KMS-11 (cell line): Measurements from ENCODE around the gene RNLS.

Experiments
- H2AFZ ChIP-seq: fragments of 200-600 bp; sonication (generic); 2 replicates; pipeline ENCODE4 v1.6.1; 2016; ENCODE audit warnings: antibody characterized with exemption, mixed run types, low read depth
- H3K27ac ChIP-seq: fragments of 200-600 bp; sonication (generic); 2 replicates; pipeline ENCODE4 v1.6.1; 2016; ENCODE audit warnings: mild to moderate bottlenecking, mixed run types
- H3K27me3 ChIP-seq: fragments of 200-600 bp; sonication (generic); 2 replicates; pipeline ENCODE4 v1.6.1; 2017; ENCODE audit warnings: mild to moderate bottlenecking, low read depth, mixed run types, moderate library complexity; ENCODE audit not compliant: insufficient read depth
- H3K36me3 ChIP-seq: fragments of 200-600 bp; sonication (generic); 2 replicates; pipeline ENCODE4 v1.6.1; 2017; ENCODE audit warnings: mild to moderate bottlenecking, mixed run types; ENCODE audit not compliant: insufficient read depth
- H3K4me1 ChIP-seq: fragments of 200-600 bp; sonication (generic); 2 replicates; pipeline ENCODE4 v1.6.1; 2016; ENCODE audit warnings: mild to moderate bottlenecking, low read depth, mixed run types; ENCODE audit not compliant: poor library complexity, severe bottlenecking
- H3K4me2 ChIP-seq: fragments of 200-600 bp; sonication (generic); 2 replicates; pipeline ENCODE4 v1.7.0; 2016; ENCODE audit warnings: mild to moderate bottlenecking, mixed run types
- H3K4me3 ChIP-seq: fragments of 200-600 bp; sonication (generic); IDR thresholded peaks from 2 replicates; pipeline ENCODE4 v1.6.1; 2017; ENCODE audit warnings: low read depth, low read length, mixed read lengths; ENCODE audit not compliant: insufficient read depth
- H3K79me2 ChIP-seq: fragments of 200-600 bp; sonication (generic); 2 replicates; pipeline ENCODE4 v1.6.1; 2016; ENCODE audit warnings: low read depth, mixed run types; ENCODE audit not compliant: insufficient read depth
- H3K9ac ChIP-seq: fragments of 200-600 bp; sonication (generic); 2 replicates; pipeline ENCODE4 v1.6.1; 2016; ENCODE audit warnings: mild to moderate bottlenecking, mixed run types
- H4K20me1 ChIP-seq: fragments of 200-600 bp; sonication (generic); 2 replicates; pipeline ENCODE4 v1.6.1; 2016; ENCODE audit warnings: mild to moderate bottlenecking, mixed run types; ENCODE audit not compliant: insufficient read depth
- CTCF ChIP-seq: fragments of 200-600 bp; sonication (generic); conservative IDR thresholded peaks from 2 replicates; pipeline ENCODE4 v1.6.1; 2017; ENCODE audit warnings: low read depth, mild to moderate bottlenecking, antibody characterized with exemption, low read length, moderate library complexity, mixed read lengths

The RNLS gene

GRCh38 chr10:88466786-88467185 lies 116.3 kb downstream of the RNLS start:
- Histone ChIP-seq H3K4me2 (no peak overlapping the region), H2AFZ (no peak overlapping the region), H3K79me2 (no peaks in the 10 kb centered on the region), H4K20me1 (no peaks in the 10 kb centered on the region), H3K4me1 (no peaks in the 10 kb centered on the region), H3K27me3 (no peaks in the 10 kb centered on the region), H3K9ac (no peak overlapping the region), H3K27ac (no peak overlapping the region), H3K36me3 (no peaks in the 10 kb centered on the region), H3K4me3 (no peak overlapping the region)
- no peak for TF ChIP-seq CTCF

GRCh38 chr10:88465765-88466164 lies 117.4 kb downstream of the RNLS start:
- Histone ChIP-seq H3K4me2 (no peak overlapping the region), H3K27ac (no peak overlapping the region), H3K4me3 (no peak overlapping the region), H3K36me3 (no peaks in the 10 kb centered on the region), H3K9ac (no peak overlapping the region), H3K4me1 (no peaks in the 10 kb centered on the region), H3K79me2 (no peaks in the 10 kb centered on the region), H4K20me1 (no peaks in the 10 kb centered on the region), H3K27me3 (no peaks in the 10 kb centered on the region), H2AFZ (no peak overlapping the region)
- TF ChIP-seq CTCF = no peak

GRCh38 chr10:88463811-88464210 lies 119.3 kb downstream of the RNLS start:
- Histone ChIP-seq H3K36me3 (no peaks in the 10 kb centered on the region), H3K9ac (no peak overlapping the region), H3K79me2 (no peaks in the 10 kb centered on the region)

GRCh38 chr10:88461426-88461825 lies 121.7 kb downstream of the RNLS start:
- Histone ChIP-seq H3K27me3 (no peaks in the 10 kb centered on the region), H3K4me1 (no peaks in the 10 kb centered on the region), H3K79me2 (no peaks in the 10 kb centered on the region), H3K27ac (no peak overlapping the region), H3K4me3 (no peak overlapping the region), H3K36me3 (no peaks in the 10 kb centered on the region), H3K4me2 (no peak overlapping the region), H3K9ac (no peak overlapping the region), H4K20me1 (no peaks in the 10 kb centered on the region), H2AFZ (no peak overlapping the region)
- TF ChIP-seq CTCF = no peak

More at GRCh38 chr10:88463811-88464210, 119.3 kb downstream of the RNLS start:
- Histone ChIP-seq H3K4me3 (no peak overlapping the region), H4K20me1 (no peaks in the 10 kb centered on the region), H3K27ac (no peak overlapping the region), H3K4me1 (no peaks in the 10 kb centered on the region), H2AFZ (no peak overlapping the region), H3K27me3 (no peaks in the 10 kb centered on the region), H3K4me2 (no peak overlapping the region)
- no peak for TF ChIP-seq CTCF

- TF ChIP-seq CTCF = no peak
- Histone ChIP-seq H3K27ac (no peak overlapping the region), H3K27me3 (no peaks in the 10 kb centered on the region)
Observed at GRCh38 chr10:88459530-88459929, 123.6 kb downstream of the RNLS start.

More at GRCh38 chr10:88459530-88459929, 123.6 kb downstream of the RNLS start:
- H3K79me2 ChIP-seq = no peaks in the 10 kb centered on the region
- H3K4me3 ChIP-seq = no peak overlapping the region
- H3K36me3 ChIP-seq = no peaks in the 10 kb centered on the region
- no peaks in the 10 kb centered on the region for H3K4me1 ChIP-seq
- H2AFZ ChIP-seq = no peak overlapping the region
- no peaks in the 10 kb centered on the region for H4K20me1 ChIP-seq
- H3K9ac ChIP-seq = no peak overlapping the region
- no peak overlapping the region for H3K4me2 ChIP-seq
